Measurements from ENCODE around the gene ZSWIM8.

- TF ChIP-seq ZNF274 (IDR thresholded peaks at IDR 0.05; ENCODE audit: low read length) (no peak), ZNF274 (tag by site-specific recombination; IDR thresholded peaks at IDR 0.05; ENCODE audit: borderline replicate concordance) (no peak), CTCF (tag by site-specific recombination; IDR thresholded peaks at IDR 0.05) (no peak), ZNF24 (tag by site-specific recombination; IDR thresholded peaks at IDR 0.05) (no peak)
- TF ChIP-seq, protein P1, sequence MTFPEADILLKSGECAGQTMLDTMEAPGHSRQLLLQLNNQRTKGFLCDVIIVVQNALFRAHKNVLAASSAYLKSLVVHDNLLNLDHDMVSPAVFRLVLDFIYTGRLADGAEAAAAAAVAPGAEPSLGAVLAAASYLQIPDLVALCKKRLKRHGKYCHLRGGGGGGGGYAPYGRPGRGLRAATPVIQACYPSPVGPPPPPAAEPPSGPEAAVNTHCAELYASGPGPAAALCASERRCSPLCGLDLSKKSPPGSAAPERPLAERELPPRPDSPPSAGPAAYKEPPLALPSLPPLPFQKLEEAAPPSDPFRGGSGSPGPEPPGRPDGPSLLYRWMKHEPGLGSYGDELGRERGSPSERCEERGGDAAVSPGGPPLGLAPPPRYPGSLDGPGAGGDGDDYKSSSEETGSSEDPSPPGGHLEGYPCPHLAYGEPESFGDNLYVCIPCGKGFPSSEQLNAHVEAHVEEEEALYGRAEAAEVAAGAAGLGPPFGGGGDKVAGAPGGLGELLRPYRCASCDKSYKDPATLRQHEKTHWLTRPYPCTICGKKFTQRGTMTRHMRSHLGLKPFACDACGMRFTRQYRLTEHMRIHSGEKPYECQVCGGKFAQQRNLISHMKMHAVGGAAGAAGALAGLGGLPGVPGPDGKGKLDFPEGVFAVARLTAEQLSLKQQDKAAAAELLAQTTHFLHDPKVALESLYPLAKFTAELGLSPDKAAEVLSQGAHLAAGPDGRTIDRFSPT (tag by site-specific recombination; IDR thresholded peaks at IDR 0.05) = no peak
Measured at GRCh38 chr10:73836427-73836980, 51.1 kb downstream of the ZSWIM8 start.

All from HEK293 (cell line).